MM.1S (cell line): ENCODE data around the gene DNM1L.

ENCODE experiments used
- CTCF ChIP-seq: fragments of 300-600 bp; sonication (generic); IDR thresholded peaks from 2 replicates; pipeline ENCODE4 v1.5.1; 2016; ENCODE audit warnings: antibody characterized with exemption, low read length, mixed read lengths
- EZH2 ChIP-seq: fragments of 300-600 bp; sonication (generic); optimal IDR thresholded peaks from 2 replicates; pipeline ENCODE3; 2017; ENCODE audit warnings: low read depth, mild to moderate bottlenecking, antibody characterized with exemption, low read length, mixed read lengths
- EZH2phosphoT487 ChIP-seq: fragments of 300-600 bp; sonication (generic); IDR thresholded peaks from 2 replicates; pipeline ENCODE4 v1.6.1; 2018; ENCODE audit warnings: antibody characterized with exemption, low read length

GRCh38 chr12:32777159-32777558 is 98.1 kb downstream of the DNM1L start:
- TF ChIP-seq CTCF (no peak), EZH2 (no peak), EZH2phosphoT487 (no peak)
